ENCODE data around the gene SPESP1.
"Not testable (repeated sequence)": the region's sequence is repeated elsewhere in the genome, so short reads cannot be mapped to it uniquely, and the experiment has no call there.

The SPESP1 gene

DNA sequence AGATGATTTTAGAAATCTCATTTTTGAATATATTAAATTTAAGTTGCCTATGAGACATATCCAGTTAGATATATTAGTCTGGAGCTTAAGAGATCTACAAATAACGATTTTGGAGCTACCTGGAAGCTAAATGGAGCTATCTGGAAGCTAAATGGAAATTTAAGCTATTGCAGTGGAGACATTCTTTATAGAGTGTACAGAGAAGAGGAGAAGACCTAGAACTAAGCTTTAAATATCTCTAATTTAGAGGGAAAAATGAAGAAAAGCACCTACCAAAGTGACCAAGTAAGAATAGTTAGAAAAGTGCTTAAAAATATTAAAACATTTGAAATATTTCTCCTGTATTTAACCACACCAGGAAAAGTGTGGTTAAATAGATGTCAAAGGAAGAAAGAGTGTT is 28.3 kb downstream of the SPESP1 start:
- DNase-seq (ENCODE audit: insufficient read length, low spot score) = no peak
- FAIRE-seq = no peak
- TF ChIP-seq, protein P1, sequence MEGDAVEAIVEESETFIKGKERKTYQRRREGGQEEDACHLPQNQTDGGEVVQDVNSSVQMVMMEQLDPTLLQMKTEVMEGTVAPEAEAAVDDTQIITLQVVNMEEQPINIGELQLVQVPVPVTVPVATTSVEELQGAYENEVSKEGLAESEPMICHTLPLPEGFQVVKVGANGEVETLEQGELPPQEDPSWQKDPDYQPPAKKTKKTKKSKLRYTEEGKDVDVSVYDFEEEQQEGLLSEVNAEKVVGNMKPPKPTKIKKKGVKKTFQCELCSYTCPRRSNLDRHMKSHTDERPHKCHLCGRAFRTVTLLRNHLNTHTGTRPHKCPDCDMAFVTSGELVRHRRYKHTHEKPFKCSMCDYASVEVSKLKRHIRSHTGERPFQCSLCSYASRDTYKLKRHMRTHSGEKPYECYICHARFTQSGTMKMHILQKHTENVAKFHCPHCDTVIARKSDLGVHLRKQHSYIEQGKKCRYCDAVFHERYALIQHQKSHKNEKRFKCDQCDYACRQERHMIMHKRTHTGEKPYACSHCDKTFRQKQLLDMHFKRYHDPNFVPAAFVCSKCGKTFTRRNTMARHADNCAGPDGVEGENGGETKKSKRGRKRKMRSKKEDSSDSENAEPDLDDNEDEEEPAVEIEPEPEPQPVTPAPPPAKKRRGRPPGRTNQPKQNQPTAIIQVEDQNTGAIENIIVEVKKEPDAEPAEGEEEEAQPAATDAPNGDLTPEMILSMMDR (IDR thresholded peaks at IDR 0.05; ENCODE audit: insufficient read depth, missing control alignments) = no peak

DNA sequence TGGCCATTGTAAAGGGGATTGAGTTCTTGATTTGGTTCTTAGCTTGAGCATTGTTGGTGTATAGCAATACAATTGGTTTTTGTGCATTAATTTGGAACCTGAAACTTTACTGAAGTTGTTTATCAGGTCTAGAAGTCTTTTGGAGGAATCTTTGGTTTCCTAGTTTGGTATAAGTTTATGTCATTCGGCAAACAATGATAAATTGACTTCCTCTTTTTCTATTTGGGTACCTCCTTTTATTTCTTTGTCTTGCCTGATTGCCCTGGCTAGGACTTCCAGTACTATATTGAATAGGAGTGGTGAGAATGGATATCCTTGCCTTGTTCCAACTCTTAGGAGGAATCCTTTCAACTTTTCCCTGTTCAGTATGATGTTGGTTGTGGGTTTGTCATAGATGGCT is 32.1 kb downstream of the SPESP1 start:
- TF ChIP-seq, protein P1 (IDR thresholded peaks at IDR 0.05; ENCODE audit: insufficient read depth, missing control alignments) = no peak
- DNase-seq (ENCODE audit: insufficient read length, low spot score) = no peak
- FAIRE-seq = no peak

DNA sequence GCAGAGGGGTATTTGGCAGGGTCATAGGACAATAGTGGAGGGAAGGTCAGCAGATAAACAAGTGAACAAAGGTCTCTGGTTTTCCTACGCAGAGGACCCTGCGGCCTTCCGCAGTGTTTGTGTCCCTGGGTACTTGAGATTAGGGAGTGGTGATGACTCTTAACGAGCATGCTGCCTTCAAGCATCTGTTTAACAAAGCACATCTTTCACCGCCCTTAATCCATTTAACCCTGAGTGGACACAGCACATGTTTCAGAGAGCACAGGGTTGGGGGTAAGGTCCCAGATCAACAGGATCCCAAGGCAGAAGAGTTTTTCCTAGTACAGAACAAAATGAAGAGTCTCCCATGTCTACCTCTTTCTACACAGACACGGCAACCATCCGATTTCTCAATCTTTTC is 33.4 kb downstream of the SPESP1 start:
- FAIRE-seq = not testable (repeated sequence)

DNA sequence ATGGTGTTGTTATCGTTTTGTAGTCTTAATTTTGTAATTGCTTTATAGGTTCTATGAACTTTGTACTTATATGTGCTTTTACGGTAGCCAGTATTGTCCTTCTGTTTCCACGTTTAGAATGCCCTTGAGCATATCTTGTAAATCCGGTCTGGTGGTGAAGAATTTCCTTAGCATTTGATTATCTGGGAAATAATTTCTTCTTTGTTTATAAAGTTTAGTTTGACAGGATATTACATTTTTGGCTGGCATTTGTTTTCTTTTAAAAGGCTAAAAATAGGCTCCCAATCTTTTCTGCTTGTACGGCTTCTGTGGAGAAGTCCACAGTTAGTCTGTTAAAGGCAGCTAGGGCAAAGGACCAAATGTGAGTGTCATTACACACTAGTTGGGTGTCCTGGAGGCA is 36.7 kb downstream of the SPESP1 start:
- FAIRE-seq = no peak
- TF ChIP-seq, protein P1 (IDR thresholded peaks at IDR 0.05; ENCODE audit: insufficient read depth, missing control alignments) = no peak
- DNase-seq (ENCODE audit: insufficient read length, low spot score) = no peak

More for the DNA sequence above, 33.4 kb downstream of the SPESP1 start:
- not testable (repeated sequence) for DNase-seq (ENCODE audit: insufficient read length, low spot score)

DNA sequence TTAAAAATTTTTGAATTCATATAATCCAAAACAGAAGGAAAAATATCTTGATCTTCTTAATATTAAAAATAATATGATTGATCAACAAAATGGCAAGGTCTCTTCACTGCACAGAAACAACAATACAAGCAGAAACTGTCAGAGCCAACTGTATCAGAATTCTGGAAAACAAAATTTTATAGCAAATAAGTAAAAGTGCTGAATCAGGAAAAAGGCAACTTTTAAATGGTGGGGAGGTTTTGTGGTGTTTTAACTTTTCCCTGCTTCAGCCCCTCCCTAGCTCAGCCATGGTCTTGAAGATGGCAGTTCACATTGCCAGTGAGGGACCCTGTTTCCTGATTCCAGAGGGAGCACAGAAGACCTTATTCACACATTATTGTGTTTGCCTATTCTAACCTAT is 37.6 kb downstream of the SPESP1 start:
- no peak for DNase-seq (ENCODE audit: insufficient read length, low spot score)
- TF ChIP-seq, protein P1 (IDR thresholded peaks at IDR 0.05; ENCODE audit: insufficient read depth, missing control alignments) = no peak
- no peak for FAIRE-seq

DNA sequence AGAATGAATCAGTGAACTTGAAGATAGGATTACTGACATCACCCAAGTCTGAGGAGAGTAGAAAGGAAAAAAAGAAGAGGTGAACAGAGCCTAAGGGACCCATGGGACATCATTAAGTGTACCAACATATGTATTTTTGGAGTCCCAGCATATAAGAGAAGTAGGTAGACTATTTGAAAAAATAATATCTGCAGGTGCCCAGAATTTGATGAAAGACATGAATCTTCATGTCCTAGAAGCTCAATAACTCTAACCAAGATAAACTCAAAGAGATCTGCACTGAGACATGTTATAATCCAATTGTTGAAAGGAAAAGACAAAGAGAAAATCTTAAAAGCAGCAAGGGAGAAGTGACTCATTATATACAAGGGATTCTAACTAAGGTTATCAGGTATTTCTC is 39.0 kb downstream of the SPESP1 start:
- TF ChIP-seq, protein P1 (IDR thresholded peaks at IDR 0.05; ENCODE audit: insufficient read depth, missing control alignments) = no peak
- FAIRE-seq (no peak), DNase-seq (ENCODE audit: insufficient read length, low spot score) (no peak)

DNA sequence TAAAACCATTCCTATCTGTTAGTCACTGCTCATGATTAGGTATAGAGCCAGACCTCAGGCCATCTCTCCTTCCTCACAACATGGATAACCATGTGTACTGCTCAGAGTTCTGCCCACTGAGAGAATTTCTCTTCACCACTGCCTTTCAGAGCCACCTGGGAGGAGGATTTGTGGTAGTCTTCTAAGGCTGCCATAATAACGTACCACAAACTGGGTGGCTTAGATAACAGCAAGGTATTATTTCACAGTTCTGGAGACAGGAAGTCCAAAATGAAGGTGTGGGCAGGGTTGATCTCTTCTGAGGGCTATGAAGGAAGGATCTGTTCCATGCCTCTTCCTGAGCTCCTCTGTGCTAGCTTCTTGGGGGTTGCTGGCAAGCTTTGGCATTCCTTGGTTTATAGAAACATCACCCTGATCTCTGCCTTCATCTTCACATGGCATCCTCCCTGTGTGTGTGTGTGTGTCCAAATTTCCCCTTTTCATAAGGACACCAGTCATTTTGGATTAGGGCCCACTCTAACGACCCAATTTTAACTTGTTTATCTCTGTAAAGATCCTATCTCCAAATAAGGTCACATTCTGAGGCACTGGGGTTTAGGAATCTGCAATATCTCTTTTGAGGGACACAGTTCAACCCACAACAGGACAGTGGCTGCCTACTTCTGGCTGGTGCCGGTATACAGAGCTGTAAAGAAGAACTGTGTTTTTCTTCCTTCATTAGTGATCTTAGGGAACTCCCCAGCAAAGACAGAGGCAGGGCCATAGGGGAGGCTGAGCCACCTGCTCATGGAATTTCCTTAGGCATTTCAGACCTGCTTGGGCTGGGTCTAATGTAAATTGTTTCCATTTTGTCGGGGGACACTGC is 42.1 kb downstream of the SPESP1 start:
- FAIRE-seq = no peak
- DNase-seq (ENCODE audit: insufficient read length, low spot score) = no peak
- TF ChIP-seq, protein P1 (IDR thresholded peaks at IDR 0.05; ENCODE audit: insufficient read depth, missing control alignments) = no peak

DNA sequence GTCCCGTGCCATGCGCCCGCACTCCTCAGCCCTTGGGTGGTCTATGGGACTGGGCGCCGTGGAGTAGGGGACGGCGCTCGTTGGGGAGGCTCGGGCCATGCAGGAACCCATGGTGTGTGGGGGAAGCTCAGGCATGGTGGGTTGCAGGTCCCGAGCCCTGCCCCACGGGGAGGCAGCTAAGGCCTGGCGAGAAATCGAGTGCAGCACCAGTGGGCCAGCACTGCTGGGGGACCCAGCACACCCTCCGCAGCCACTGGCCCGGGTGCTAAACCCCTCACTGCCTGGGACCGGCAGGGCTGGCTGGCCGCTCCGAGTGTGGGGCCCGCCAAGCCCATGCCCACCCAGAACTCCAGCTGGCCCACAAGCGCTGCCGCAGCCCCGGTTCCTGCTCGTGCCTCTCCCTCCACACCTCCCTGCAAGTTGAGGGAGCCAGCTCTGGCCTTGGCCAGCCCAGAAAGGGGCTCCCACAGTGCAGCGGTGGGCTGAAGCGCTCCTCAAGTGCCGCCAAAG is 45.4 kb downstream of the SPESP1 start:
- FAIRE-seq; DNase-seq (ENCODE audit: insufficient read length, low spot score): not testable (repeated sequence)

DNA sequence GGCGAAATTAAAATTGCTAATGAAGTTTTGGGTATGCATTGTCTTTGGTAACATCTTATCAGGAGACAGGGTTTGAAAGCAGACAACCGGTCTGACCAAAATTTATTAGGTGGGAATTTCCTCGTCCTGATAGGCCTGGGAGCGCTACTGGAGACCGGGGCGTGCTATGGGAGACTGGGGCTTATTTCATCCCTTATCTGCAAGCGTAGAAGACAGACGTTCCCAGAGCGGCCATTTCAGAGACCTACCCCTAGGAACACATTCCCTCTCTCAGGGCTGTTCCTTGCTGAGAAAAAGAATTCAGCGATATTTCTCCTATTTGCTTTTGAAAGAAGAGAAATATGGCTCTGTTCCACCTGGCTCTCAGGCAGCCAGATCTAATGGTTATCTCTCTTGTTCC is 47.1 kb downstream of the SPESP1 start:
- not testable (repeated sequence) for FAIRE-seq

More for the DNA sequence above, 47.1 kb downstream of the SPESP1 start:
- DNase-seq (ENCODE audit: insufficient read length, low spot score) = not testable (repeated sequence)

Data from D721Med (cell line).